ENCODE results near the gene DOK3. TPM values are rescaled to one million over a fixed set of nuclear protein-coding genes. Genes with fewer than 3 reads are reported as not detected.

The DOK3 gene
- total RNA-seq, 1 experiment from 2014 or later, result 16.4 TPM

DNA sequence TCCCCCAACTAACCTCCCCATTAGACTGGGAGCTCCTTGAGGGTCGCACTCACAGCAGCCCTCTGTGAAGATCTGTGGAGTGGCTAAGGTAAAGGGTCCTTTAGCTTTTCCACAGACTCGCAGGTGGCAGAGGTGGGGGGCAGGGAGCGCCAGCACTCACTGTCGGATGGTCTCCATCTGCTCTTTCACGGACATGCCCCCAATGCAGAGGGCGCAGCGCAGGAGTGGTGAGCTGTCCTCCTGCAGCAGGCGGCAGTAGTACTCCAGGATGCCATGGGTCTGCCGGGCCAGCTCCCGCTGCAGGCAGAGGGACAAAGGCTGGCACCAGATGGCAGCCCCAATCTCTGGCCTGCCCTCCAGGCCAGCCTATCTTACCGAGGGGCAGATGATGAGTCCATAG lies 4.9 kb upstream of the DOK3 start:
- H3K4me2 ChIP-seq (ENCODE audit: insufficient read depth, insufficient read length, low read length), result no peak overlapping the region
- DNase-seq, result no peak
- no peak overlapping the region for H3K56ac ChIP-seq (ENCODE audit: insufficient read length, low read depth, low read length)
- H3K14ac ChIP-seq (ENCODE audit: insufficient read depth, low read length), result no peak overlapping the region
- no peaks in the 10 kb centered on the region for H3K9me3 ChIP-seq (ENCODE audit: control insufficient read depth, low read depth, low read length)
- peaks cover 4% of the 10 kb centered on the region for H3K23me2 ChIP-seq (ENCODE audit: insufficient read length, low read depth, low read length, poor library complexity, severe bottlenecking)
- H2BK120ac ChIP-seq (ENCODE audit: low read depth, low read length, poor library complexity, severe bottlenecking), result no peak overlapping the region
- TF ChIP-seq, protein P1, sequence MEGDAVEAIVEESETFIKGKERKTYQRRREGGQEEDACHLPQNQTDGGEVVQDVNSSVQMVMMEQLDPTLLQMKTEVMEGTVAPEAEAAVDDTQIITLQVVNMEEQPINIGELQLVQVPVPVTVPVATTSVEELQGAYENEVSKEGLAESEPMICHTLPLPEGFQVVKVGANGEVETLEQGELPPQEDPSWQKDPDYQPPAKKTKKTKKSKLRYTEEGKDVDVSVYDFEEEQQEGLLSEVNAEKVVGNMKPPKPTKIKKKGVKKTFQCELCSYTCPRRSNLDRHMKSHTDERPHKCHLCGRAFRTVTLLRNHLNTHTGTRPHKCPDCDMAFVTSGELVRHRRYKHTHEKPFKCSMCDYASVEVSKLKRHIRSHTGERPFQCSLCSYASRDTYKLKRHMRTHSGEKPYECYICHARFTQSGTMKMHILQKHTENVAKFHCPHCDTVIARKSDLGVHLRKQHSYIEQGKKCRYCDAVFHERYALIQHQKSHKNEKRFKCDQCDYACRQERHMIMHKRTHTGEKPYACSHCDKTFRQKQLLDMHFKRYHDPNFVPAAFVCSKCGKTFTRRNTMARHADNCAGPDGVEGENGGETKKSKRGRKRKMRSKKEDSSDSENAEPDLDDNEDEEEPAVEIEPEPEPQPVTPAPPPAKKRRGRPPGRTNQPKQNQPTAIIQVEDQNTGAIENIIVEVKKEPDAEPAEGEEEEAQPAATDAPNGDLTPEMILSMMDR (conservative IDR thresholded peaks at IDR 0.05), result no peak
- Mint-ChIP-seq H3K36me3 (ENCODE audit: insufficient read depth in 1 of 3, low read depth in 3 of 3) (peaks cover 45 to 74% (median 63%) of the 10 kb centered on the region in 3 experiments), H3K27me3 (ENCODE audit: low read depth) (peaks cover 3% of the 10 kb centered on the region; the same call in 1 of the 2 replicates), H3K9me3 (0 out of 5 replicates have a peak, but pooled peaks cover 0 to 3% of the 10 kb centered on the region in 2 experiments), H3K4me3 (peak overlapping the region; percentile 40 to 96; a peak in 2 of 5 replicates), H3K4me1 (peaks cover 25 to 32% of the 10 kb centered on the region in 2 experiments), H3K27ac (no peak overlapping the region)
- no peak overlapping the region for H4K8ac ChIP-seq (replicated peaks; ENCODE audit: insufficient read length, low read depth, low read length)
- H3K18ac ChIP-seq (ENCODE audit: insufficient read length, low read depth, low read length), result no peak overlapping the region
- no peak overlapping the region for H2AFZ ChIP-seq (ENCODE audit: low read length)
- no peak overlapping the region for H3K27ac ChIP-seq (ENCODE audit: insufficient read length, low read depth, low read length)
- H3K4me1 ChIP-seq (ENCODE audit: insufficient read depth, low read length), result no peaks in the 10 kb centered on the region
- no peak overlapping the region for H2BK15ac ChIP-seq (ENCODE audit: low read depth, low read length)
- H4K91ac ChIP-seq (ENCODE audit: insufficient read length, low read depth, low read length), result no peak overlapping the region
- H3K79me1 ChIP-seq (ENCODE audit: insufficient read depth, low read depth, low read length, poor library complexity, severe bottlenecking), result peaks cover 6% of the 10 kb centered on the region
- H3K23ac ChIP-seq (ENCODE audit: insufficient read length, low read depth, low read length), result no peak overlapping the region
- WGBS (ENCODE audit: extremely low coverage, insufficient read length, low lambda C conversion rate), result no CpG with 5 or more reads among the region's 11 CpGs
- H3K4ac ChIP-seq (ENCODE audit: low read depth, low read length), result no peak overlapping the region
- H3K9ac ChIP-seq (ENCODE audit: extremely low read depth, insufficient read length, low read length), result no peak overlapping the region
- no peak overlapping the region for H2BK20ac ChIP-seq (ENCODE audit: low read depth, low read length, poor library complexity, severe bottlenecking)
- H3K27me3 ChIP-seq (ENCODE audit: insufficient read depth, low read length), result no peaks in the 10 kb centered on the region
- H3T11ph ChIP-seq (ENCODE audit: low read length), result no peak overlapping the region
- no peak overlapping the region for H2AK5ac ChIP-seq (ENCODE audit: insufficient read length, low read length)
- no peak overlapping the region for H2BK12ac ChIP-seq (ENCODE audit: insufficient read length, low read depth, low read length)
- peaks cover 5% of the 10 kb centered on the region; the same call in 1 of the 2 replicates for H3K79me2 ChIP-seq (ENCODE audit: insufficient read depth, low read length)
- no peak overlapping the region for H2BK5ac ChIP-seq (ENCODE audit: insufficient read length, low read length)
- H4K20me1 ChIP-seq (ENCODE audit: control insufficient read depth, insufficient read depth, insufficient read length), result no peaks in the 10 kb centered on the region
- no peak overlapping the region for H4K5ac ChIP-seq (ENCODE audit: insufficient read length, low read depth, low read length)
